K562 (cell line): ENCODE measurements around the gene ZCCHC24. TPM values are rescaled to one million over a fixed set of nuclear protein-coding genes. Genes with fewer than 3 reads are reported as not detected.

Experiments
- ARID3A ChIP-seq: IDR thresholded peaks from 2 replicates; pipeline ENCODE4 v1.6.1; 2012; ENCODE audit warnings: low read depth, low read length, improper control_type of control experiment, borderline replicate concordance
- CREB3L1 ChIP-seq: fragments of 450-650 bp; IDR thresholded peaks from 2 replicates; pipeline ENCODE4 v1.6.1; 2014; ENCODE audit warnings: low read depth, mild to moderate bottlenecking, moderate library complexity, borderline replicate concordance
- DIDO1 ChIP-seq: fragments of 450-650 bp; IDR thresholded peaks from 2 replicates; pipeline ENCODE4 v1.6.1; 2016; ENCODE audit warnings: low read depth, missing biosample characterization, missing genetic modification characterization
- E2F8 ChIP-seq: fragments of 450-650 bp; IDR thresholded peaks from 2 replicates; pipeline ENCODE4 v1.7.1; 2018; ENCODE audit warnings: mild to moderate bottlenecking, low read depth; ENCODE audit not compliant: partially characterized antibody
- FOS ChIP-seq: IDR thresholded peaks from 3 replicates; pipeline ENCODE4 v1.6.1; 2011; ENCODE audit not compliant: insufficient read length; ENCODE audit errors: extremely low read depth
- GABPB1 ChIP-seq: sonication (generic); formaldehyde crosslinking; IDR thresholded peaks from 2 replicates; pipeline ENCODE4 v1.8.0; 2022; ENCODE audit warnings: mild to moderate bottlenecking, missing genetic modification reagents
- MTA2 ChIP-seq: fragments of 450-650 bp; IDR thresholded peaks from 2 replicates; pipeline ENCODE4 v1.6.1; 2016; ENCODE audit warnings: low read depth
- NR0B1 ChIP-seq: fragments of 450-650 bp; IDR thresholded peaks from one replicate; pipeline ENCODE4 v1.6.1; 2018; ENCODE audit warnings: mild to moderate bottlenecking, moderate library complexity; ENCODE audit not compliant: partially characterized antibody
- SMARCE1 ChIP-seq: fragments of 450-650 bp; IDR thresholded peaks from 2 replicates; pipeline ENCODE4 v1.7.1; 2016; ENCODE audit warnings: mild to moderate bottlenecking
- TCF7 ChIP-seq: sonication (generic); IDR thresholded peaks from 2 replicates; pipeline ENCODE4 v1.6.1; 2016; ENCODE audit warnings: antibody characterized with exemption, borderline replicate concordance
- TCF7L2 ChIP-seq: fragments of 150-350 bp; IDR thresholded peaks from 2 replicates; pipeline ENCODE4 v1.6.1; 2016; ENCODE audit warnings: low read depth, mild to moderate bottlenecking, low read length, moderate library complexity
- ZBTB43 ChIP-seq: sonication (generic); formaldehyde crosslinking; IDR thresholded peaks from 2 replicates; pipeline ENCODE4 v1.8.0; 2023; ENCODE audit warnings: mild to moderate bottlenecking, missing genetic modification reagents
- ZFX ChIP-seq: sonication (generic); formaldehyde crosslinking; IDR thresholded peaks from 2 replicates; pipeline ENCODE4 v1.8.0; 2022; ENCODE audit warnings: mild to moderate bottlenecking, missing genetic modification reagents, moderate library complexity
- ZNF324 ChIP-seq: fragments of 250-450 bp; sonication (Bioruptor Pico); IDR thresholded peaks from 2 replicates; pipeline ENCODE4 v1.4.0; 2020; ENCODE audit warnings: mild to moderate bottlenecking
- ZNF431 ChIP-seq: sonication (generic); formaldehyde crosslinking; IDR thresholded peaks from 2 replicates; pipeline ENCODE4 v1.8.0; 2022; ENCODE audit warnings: mild to moderate bottlenecking, missing genetic modification reagents
- ZNF583 ChIP-seq: fragments of 250-450 bp; sonication (Bioruptor Pico); IDR thresholded peaks from 2 replicates; pipeline ENCODE4 v1.4.0; 2020
- ZNF655 ChIP-seq: fragments of 250-450 bp; sonication (Bioruptor Pico); IDR thresholded peaks from 2 replicates; pipeline ENCODE4 v1.5.0; 2021
- polyA plus RNA-seq, 8 experiments: library from polyadenylated mRNA; depleted of rRNA in 4 of 8; stranded (reverse) in 5 of 8; unstranded in 3 of 8; fragments of >200 nt; fragmentation: Nextera tagmentation in 2 of 8; fragmentation: Illumina TruSeq in 1 of 8; extraction: Ambion mirVana in 2 of 8; extraction: Trizol in 1 of 8; gene quantifications; 2 replicates each; pipeline versions ENCODE4 v1.2.1 to v1.2.3, GENCODE V29; 2011 to 2014; ENCODE audit warnings: inconsistent platforms in 1 of 8, missing spikeins in 1 of 8
- total RNA-seq, 7 experiments: library from RNA; depleted of rRNA in 6 of 7; stranded (reverse); fragments of >200 nt in 6 of 7; fragmentation: Illumina TruSeq in 2 of 7; extraction: Trizol in 2 of 7; gene quantifications; 2 replicates each; pipeline versions ENCODE4 v1.2.1 to v1.2.3, GENCODE V29; 2011 to 2021; ENCODE audit warnings: low replicate concordance in 1 of 7

The ZCCHC24 gene
- total and polyA plus RNA-seq, 9 of the 15 experiments (the other 6 are each of a cell fraction or from before 2014, with no cell fraction given) = 0.84 to 11.0 (median 4.6) TPM

- no peak for TF ChIP-seq ZNF655
- peak; percentile 46; the same call in 1 of the 2 replicates for TF ChIP-seq GABPB1
- TF ChIP-seq MTA2 = no peak
- no peak for TF ChIP-seq TCF7L2
- peak; percentile 67 for TF ChIP-seq ZFX
- TF ChIP-seq ARID3A = no peak
- TF ChIP-seq DIDO1 = no peak
- TF ChIP-seq ZBTB43 (CRISPR knock-in tag) = 0 out of 2 replicates have a peak, but pooled peaks have one; percentile 43
- no peak for TF ChIP-seq NR0B1
- TF ChIP-seq ZNF324 (CRISPR knock-in tag) = no peak
- peak; percentile 36; the same call in 1 of the 2 replicates for TF ChIP-seq SMARCE1
- peak; percentile 48; the same call in 1 of the 2 replicates for TF ChIP-seq CREB3L1
- no peak for TF ChIP-seq FOS
- no peak for TF ChIP-seq ZNF583 (CRISPR knock-in tag)
- TF ChIP-seq E2F8 = no peak
- no peak for TF ChIP-seq ZNF431 (CRISPR knock-in tag)
- TF ChIP-seq TCF7 = 0 out of 2 replicates have a peak, but pooled peaks have one; percentile 23
Measured at GRCh38 chr10:79444199-79445119, 965 bp downstream of the ZCCHC24 start (continued).
